OCI-LY1 (cell line): ENCODE measurements around the gene ZBTB42.

ENCODE experiments used
- EZH2 ChIP-seq: fragments of 200-600 bp; sonication (generic), shearing (Covaris generic); IDR thresholded peaks from 2 replicates; pipeline ENCODE4 v1.8.0; 2017; ENCODE audit warnings: borderline replicate concordance, mixed run types, mild to moderate bottlenecking, antibody characterized with exemption, low read length, moderate library complexity, mixed read lengths
- TF ChIP-seq, protein P1 (sequence below): fragments of 200-600 bp; sonication (generic), shearing (Covaris generic); IDR thresholded peaks from 2 replicates; pipeline ENCODE4 v1.5.1; 2017; ENCODE audit warnings: mild to moderate bottlenecking, antibody characterized with exemption, low read length, moderate library complexity, mixed read lengths

DNA sequence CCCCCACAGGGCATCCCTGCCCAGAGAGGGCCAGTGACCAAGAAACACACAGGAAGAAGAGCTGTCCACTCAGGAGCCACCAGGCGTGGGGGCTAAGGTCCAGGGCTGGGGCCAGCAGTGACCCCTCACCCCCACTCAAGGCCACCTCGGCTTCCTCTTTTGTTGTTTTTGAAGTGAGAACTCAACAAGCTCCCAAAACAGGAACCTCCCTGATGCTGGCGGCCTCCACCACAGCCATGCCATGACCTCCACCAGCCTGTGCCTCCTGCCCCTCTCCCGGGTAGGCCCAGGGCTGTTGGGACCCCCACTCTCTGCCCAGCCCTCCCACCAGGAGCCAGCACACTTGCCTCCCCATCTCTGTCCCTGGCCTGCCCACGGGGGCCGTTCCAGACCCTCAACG lies 13.2 kb upstream of the ZBTB42 start:
- TF ChIP-seq, protein P1, sequence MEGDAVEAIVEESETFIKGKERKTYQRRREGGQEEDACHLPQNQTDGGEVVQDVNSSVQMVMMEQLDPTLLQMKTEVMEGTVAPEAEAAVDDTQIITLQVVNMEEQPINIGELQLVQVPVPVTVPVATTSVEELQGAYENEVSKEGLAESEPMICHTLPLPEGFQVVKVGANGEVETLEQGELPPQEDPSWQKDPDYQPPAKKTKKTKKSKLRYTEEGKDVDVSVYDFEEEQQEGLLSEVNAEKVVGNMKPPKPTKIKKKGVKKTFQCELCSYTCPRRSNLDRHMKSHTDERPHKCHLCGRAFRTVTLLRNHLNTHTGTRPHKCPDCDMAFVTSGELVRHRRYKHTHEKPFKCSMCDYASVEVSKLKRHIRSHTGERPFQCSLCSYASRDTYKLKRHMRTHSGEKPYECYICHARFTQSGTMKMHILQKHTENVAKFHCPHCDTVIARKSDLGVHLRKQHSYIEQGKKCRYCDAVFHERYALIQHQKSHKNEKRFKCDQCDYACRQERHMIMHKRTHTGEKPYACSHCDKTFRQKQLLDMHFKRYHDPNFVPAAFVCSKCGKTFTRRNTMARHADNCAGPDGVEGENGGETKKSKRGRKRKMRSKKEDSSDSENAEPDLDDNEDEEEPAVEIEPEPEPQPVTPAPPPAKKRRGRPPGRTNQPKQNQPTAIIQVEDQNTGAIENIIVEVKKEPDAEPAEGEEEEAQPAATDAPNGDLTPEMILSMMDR: no peak
- TF ChIP-seq EZH2: no peak
